Natural killer cell (primary cell): Measurements from ENCODE around the gene PRODH2. TPM values are rescaled to one million over a fixed set of nuclear protein-coding genes. Genes with fewer than 3 reads are reported as not detected.
A peak's percentile ranks its signal among the peaks of the same experiment; 100 is the strongest.

Experiments
- ATAC-seq, 3 donors: fragments of 150-1000 bp in 2 of 3; fragments of 200-7000 bp in 1 of 3; cut with Tn5 transposase; 1 replicate in 1 of 3; 2 replicates in 2 of 3; pipeline ENCODE4 v1.10.0; 2021; ENCODE audit warnings: mild to moderate bottlenecking in 2 of 3, moderate library complexity in 2 of 3
- DNase-seq, 2 donors: peaks; one replicate each; pipeline versions ENCODE4 v3.0.0 to v3.0.0-alpha.2; 2013 to 2021; ENCODE audit warnings: mixed read lengths in 1 of 2
- H3K27ac ChIP-seq: one replicate; pipeline ENCODE4 v1.5.1; 2013; ENCODE audit warnings: mild to moderate bottlenecking, low read length
- H3K27me3 ChIP-seq: one replicate; pipeline ENCODE4 v1.6.1; 2013; ENCODE audit warnings: low read length; ENCODE audit not compliant: control insufficient read depth, insufficient read depth
- H3K36me3 ChIP-seq: one replicate; pipeline ENCODE4 v1.6.1; 2013; ENCODE audit warnings: low read length; ENCODE audit not compliant: control insufficient read depth, insufficient read depth
- H3K4me1 ChIP-seq: one replicate; pipeline ENCODE4 v1.6.1; 2013; ENCODE audit warnings: low read length; ENCODE audit not compliant: control insufficient read depth, insufficient read depth
- H3K4me3 ChIP-seq: one replicate; pipeline ENCODE4 v1.5.1; 2013; ENCODE audit warnings: low read length
- H3K9me3 ChIP-seq: one replicate; pipeline ENCODE4 v1.6.1; 2013; ENCODE audit warnings: low read length; ENCODE audit not compliant: control insufficient read depth, insufficient read depth
- H3K27ac Mint-ChIP-seq, 2 donors: one replicate each; pipeline ENCODE4 v1.8.0; 2022; ENCODE audit warnings: mild to moderate bottlenecking in 2 of 2, mixed read lengths in 2 of 2, moderate library complexity in 1 of 2
- H3K27me3 Mint-ChIP-seq, 2 donors: one replicate each; pipeline ENCODE4 v1.8.0; 2022; ENCODE audit warnings: low read depth in 2 of 2, mixed read lengths in 2 of 2
- H3K36me3 Mint-ChIP-seq: one replicate; pipeline ENCODE4 v1.8.0; 2022; ENCODE audit warnings: mixed read lengths
- H3K4me1 Mint-ChIP-seq, 2 donors: one replicate each; pipeline ENCODE4 v1.8.0; 2022; ENCODE audit warnings: mixed read lengths in 2 of 2
- H3K4me3 Mint-ChIP-seq: one replicate; pipeline ENCODE4 v1.8.0; 2022; ENCODE audit warnings: mild to moderate bottlenecking, moderate library complexity, mixed read lengths
- H3K9me3 Mint-ChIP-seq, 2 donors: one replicate each; pipeline ENCODE4 v1.8.0; 2022; ENCODE audit warnings: mixed read lengths in 2 of 2
- WGBS: methylation state at CpG from one replicate; pipeline ENCODE4 v1.1.7; 2013; ENCODE audit warnings: missing lambda C conversion rate; ENCODE audit not compliant: insufficient coverage; 5-methylcytosine and 5-hydroxymethylcytosine counted together
- intact Hi-C: fragments of 100-400 bp; cut with micrococcal nuclease; formaldehyde crosslinking; loops from one replicate; pipeline ENCODE4 v1.14.2; 2022
- total RNA-seq, 4 donors: library from RNA; stranded (reverse); fragments of 120-200 nt in 1 of 4; gene quantifications; one replicate each; pipeline versions ENCODE4 v1.2.3 to v1.2.4, GENCODE V29; 2013 to 2022
- TF ChIP-seq, protein P1 (sequence below): fragments of 200-600 bp; IDR thresholded peaks from one replicate; pipeline ENCODE4 v1.8.0; 2022; ENCODE audit warnings: antibody characterized with exemption

PRODH2 gene
- total RNA-seq, 3 donors from 2014 or later (not counting 1 experiment from before 2014, with no cell fraction given): not detected

DNA sequence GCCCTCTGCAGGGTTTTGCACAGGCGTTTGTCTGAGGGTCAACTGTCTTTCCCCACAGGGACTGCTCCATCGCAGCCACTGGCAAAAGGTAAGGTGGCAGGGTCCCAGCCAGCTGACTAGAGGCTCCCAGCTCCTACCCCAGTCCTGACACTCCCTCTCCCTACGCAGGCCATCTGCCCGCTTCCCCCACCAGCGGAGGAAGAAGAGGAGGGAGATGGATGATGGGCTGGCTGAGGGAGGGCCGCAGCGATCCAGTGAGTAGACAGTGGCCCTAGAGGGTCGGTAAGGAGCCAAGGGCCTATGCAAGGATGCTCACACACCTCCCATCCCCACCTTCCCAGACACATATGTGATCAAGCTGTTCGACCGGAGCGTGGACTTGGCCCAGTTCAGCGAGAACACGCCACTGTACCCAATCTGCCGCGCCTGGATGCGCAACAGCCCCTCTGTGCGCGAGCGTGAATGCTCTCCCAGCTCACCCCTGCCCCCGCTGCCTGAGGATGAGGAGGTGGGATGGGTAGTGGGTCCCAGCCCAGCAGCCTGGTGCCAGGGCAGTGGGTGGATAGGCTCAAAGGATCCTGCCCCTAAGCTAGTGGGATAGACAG lies 59.8 kb downstream of the PRODH2 start:
- Histone ChIP-seq H3K4me3 (no peak overlapping the region), H3K9me3 (no peaks in the 10 kb centered on the region), H3K27me3 (no peaks in the 10 kb centered on the region), H3K27ac (no peak overlapping the region), H3K36me3 (peaks cover 24% of the 10 kb centered on the region), H3K4me1 (peaks cover 35% of the 10 kb centered on the region)
- H3K4me3 Mint-ChIP-seq: no peak overlapping the region
- TF ChIP-seq, protein P1, sequence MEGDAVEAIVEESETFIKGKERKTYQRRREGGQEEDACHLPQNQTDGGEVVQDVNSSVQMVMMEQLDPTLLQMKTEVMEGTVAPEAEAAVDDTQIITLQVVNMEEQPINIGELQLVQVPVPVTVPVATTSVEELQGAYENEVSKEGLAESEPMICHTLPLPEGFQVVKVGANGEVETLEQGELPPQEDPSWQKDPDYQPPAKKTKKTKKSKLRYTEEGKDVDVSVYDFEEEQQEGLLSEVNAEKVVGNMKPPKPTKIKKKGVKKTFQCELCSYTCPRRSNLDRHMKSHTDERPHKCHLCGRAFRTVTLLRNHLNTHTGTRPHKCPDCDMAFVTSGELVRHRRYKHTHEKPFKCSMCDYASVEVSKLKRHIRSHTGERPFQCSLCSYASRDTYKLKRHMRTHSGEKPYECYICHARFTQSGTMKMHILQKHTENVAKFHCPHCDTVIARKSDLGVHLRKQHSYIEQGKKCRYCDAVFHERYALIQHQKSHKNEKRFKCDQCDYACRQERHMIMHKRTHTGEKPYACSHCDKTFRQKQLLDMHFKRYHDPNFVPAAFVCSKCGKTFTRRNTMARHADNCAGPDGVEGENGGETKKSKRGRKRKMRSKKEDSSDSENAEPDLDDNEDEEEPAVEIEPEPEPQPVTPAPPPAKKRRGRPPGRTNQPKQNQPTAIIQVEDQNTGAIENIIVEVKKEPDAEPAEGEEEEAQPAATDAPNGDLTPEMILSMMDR: no peak
- peaks cover 26 to 40% of the 10 kb centered on the region in 2 donors for H3K4me1 Mint-ChIP-seq
- no peak overlapping the region for H3K27ac Mint-ChIP-seq
- 96% methylated on average over 15 of the region's 20 CpGs for WGBS
- intact Hi-C loops: no loop called here
- no peaks in the 10 kb centered on the region for H3K36me3 Mint-ChIP-seq
- ATAC-seq: no peak
- no peak for DNase-seq
- H3K9me3 Mint-ChIP-seq: no peaks in the 10 kb centered on the region
- H3K27me3 Mint-ChIP-seq: peaks cover 0 to 17% of the 10 kb centered on the region in 2 donors

DNA sequence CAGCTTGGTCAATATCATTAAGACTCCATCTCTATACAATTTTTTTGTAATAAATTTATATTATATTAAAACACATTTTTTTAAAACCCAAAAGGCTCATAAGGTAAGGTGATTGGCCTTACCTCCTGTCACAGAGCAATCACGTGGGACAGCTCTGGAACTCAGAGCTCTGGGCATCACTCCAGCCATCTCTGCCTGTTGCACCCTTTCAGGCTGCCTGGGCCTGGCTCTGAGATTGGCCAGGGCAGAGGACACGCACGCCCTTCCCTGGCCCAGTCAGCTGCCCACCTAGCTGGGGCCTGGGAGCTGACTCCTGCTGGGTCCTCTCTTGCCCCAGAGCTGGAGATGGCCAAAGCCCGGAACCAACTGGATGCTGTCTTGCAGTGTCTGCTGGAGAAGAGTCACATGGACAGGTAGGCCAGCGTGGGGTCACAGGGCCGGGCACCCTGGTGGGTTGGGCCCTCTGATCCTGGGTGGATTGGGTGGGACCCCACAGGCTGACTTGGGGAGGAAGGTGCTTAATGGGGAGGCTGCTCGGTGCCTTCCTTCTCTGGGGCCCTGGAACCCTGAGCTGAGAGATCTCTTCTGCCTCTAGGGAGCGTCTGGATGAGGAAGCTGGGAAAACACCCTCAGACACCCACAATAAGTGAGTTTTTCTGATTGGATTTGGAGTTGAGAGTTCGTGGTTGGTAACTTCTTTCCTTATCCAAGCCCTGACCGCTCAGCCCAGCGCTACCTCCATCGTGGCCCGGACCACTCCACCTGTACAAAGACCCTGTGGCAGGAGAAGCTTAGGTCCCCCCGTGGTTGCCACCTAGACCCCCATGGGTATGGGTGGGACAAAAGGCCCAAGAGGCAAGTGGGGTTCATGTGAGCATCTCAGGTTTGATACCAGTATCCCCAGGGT lies 60.6 kb downstream of the PRODH2 start:
- 96% methylated on average over 12 of the region's 14 CpGs for WGBS
- no peaks in the 10 kb centered on the region for H3K36me3 Mint-ChIP-seq
- H3K27ac ChIP-seq: no peak overlapping the region
- peaks cover 32% of the 10 kb centered on the region for H3K4me1 ChIP-seq
- no peaks in the 10 kb centered on the region for H3K9me3 ChIP-seq
- no peak for DNase-seq
- H3K4me1 Mint-ChIP-seq: peaks cover 19 to 38% of the 10 kb centered on the region in 2 donors
- intact Hi-C loops: no loop called here
- TF ChIP-seq, protein P1: no peak
- H3K9me3 Mint-ChIP-seq: no peaks in the 10 kb centered on the region
- no peak for ATAC-seq
- peaks cover 24% of the 10 kb centered on the region for H3K36me3 ChIP-seq
- no peak overlapping the region for H3K27ac Mint-ChIP-seq
- peaks cover 0 to 16% of the 10 kb centered on the region in 2 donors for H3K27me3 Mint-ChIP-seq
- no peaks in the 10 kb centered on the region for H3K27me3 ChIP-seq
- no peak overlapping the region for H3K4me3 ChIP-seq
- peak overlapping the region; percentile 9 for H3K4me3 Mint-ChIP-seq

DNA sequence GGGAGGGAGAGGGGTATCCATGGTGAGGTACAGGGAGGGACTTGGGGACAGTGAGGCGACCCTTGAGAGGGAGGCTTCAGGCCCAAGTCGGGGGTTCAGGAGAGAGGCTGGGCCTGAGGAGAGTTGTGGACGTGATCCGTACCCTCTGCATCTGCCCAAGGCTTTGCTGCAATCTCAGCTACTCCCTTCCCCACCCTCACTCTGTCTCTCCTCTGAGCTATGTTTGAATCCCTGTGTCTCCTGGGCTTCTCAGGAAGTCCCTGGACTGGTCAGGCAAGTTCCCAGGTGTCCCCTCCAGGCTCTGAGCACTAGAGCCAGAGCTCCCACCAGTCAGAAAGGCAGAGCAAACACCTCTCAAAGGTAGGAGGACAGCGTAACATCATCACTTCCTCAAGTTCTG lies 62.5 kb downstream of the PRODH2 start:
- peaks cover 0 to 6% of the 10 kb centered on the region in 2 donors for H3K27me3 Mint-ChIP-seq

More for the DNA sequence above, 62.5 kb downstream of the PRODH2 start:
- no peaks in the 10 kb centered on the region for H3K9me3 ChIP-seq
- TF ChIP-seq, protein P1: no peak
- Mint-ChIP-seq H3K4me1 (peaks cover 24 to 42% of the 10 kb centered on the region in 2 donors), H3K9me3 (no peaks in the 10 kb centered on the region), H3K4me3 (no peak overlapping the region), H3K27ac (no peak overlapping the region), H3K36me3 (no peaks in the 10 kb centered on the region)
- H3K27me3 ChIP-seq: no peaks in the 10 kb centered on the region
- ATAC-seq: no peak
- no peak overlapping the region for H3K4me3 ChIP-seq
- H3K4me1 ChIP-seq: peaks cover 31% of the 10 kb centered on the region
- intact Hi-C loops: no loop called here
- 90% methylated on average over 5 of the region's 5 CpGs for WGBS
- H3K36me3 ChIP-seq: peaks cover 24% of the 10 kb centered on the region
- DNase-seq: no peak
- H3K27ac ChIP-seq: no peak overlapping the region

Other genes starting within 250 kb of the PRODH2 start
- gene ATP4A, start 249.2 kb downstream of the PRODH2 start, total RNA-seq: not detected
- not detected for gene PMIS2, start 226.7 kb downstream of the PRODH2 start, total RNA-seq
- gene HAUS5, start 200.1 kb downstream of the PRODH2 start, total RNA-seq: 10 to 100 TPM; 17.5 to 26.4 (median 21.6) TPM
- gene RBM42, start 183.8 kb downstream of the PRODH2 start, total RNA-seq: 10 to 100 TPM; 51.6 to 61.7 (median 58.2) TPM
- gene ETV2, start 171.1 kb downstream of the PRODH2 start, total RNA-seq: 1 to 10 TPM in 1 of 3 donors, under 1 TPM in 2; 0.48 to 2.0 (median 0.87) TPM
- gene COX6B1, start 164.5 kb downstream of the PRODH2 start, total RNA-seq: 100 to 1,000 TPM; 213 to 247 (median 215) TPM
- not detected for gene UPK1A, start 146.3 kb downstream of the PRODH2 start, total RNA-seq
- 1 to 10 TPM in 1 of 3 donors, under 1 TPM in 2; 0.27 to 1.8 (median 0.35) TPM for gene ZBTB32, start 108.3 kb downstream of the PRODH2 start, total RNA-seq
- gene KMT2B, start 94.8 kb downstream of the PRODH2 start, total RNA-seq: 10 to 100 TPM; 60.8 to 70.9 (median 70.7) TPM
- gene IGFLR1, start 70.4 kb downstream of the PRODH2 start, total RNA-seq: 10 to 100 TPM; 57.7 to 75.6 (median 69.6) TPM
- 10 to 100 TPM; 63.7 to 78.2 (median 73.0) TPM for gene U2AF1L4, start 67.4 kb downstream of the PRODH2 start, total RNA-seq
- gene PSENEN, start 67.2 kb downstream of the PRODH2 start, total RNA-seq: 10 to 100 TPM; 38.5 to 45.0 (median 41.0) TPM
- gene LIN37, start 64.3 kb downstream of the PRODH2 start, total RNA-seq: 10 to 100 TPM; 16.7 to 22.1 (median 18.2) TPM
- gene HSPB6, start 55.8 kb downstream of the PRODH2 start, total RNA-seq: not detected
- 10 to 100 TPM; 33.1 to 40.2 (median 35.9) TPM for gene PROSER3, start 54.7 kb downstream of the PRODH2 start, total RNA-seq
- gene ARHGAP33, start 37.3 kb downstream of the PRODH2 start, total RNA-seq: 10 to 100 TPM; 34.4 to 39.3 (median 37.5) TPM
- gene NPHS1, start 39.7 kb upstream of the PRODH2 start, total RNA-seq: under 1 TPM in 1 of 3 donors, not detected in 2; 0.93 TPM
- gene KIRREL2, start 44.1 kb upstream of the PRODH2 start, total RNA-seq: under 1 TPM in 1 of 3 donors, not detected in 2; 0.27 TPM
- gene APLP1, start 55.7 kb upstream of the PRODH2 start, total RNA-seq: not detected
- gene NFKBID, start 87.7 kb upstream of the PRODH2 start, total RNA-seq: 100 to 1,000 TPM in 2 of 3 donors, 10 to 100 TPM in 1; 90.1 to 220 (median 101) TPM
- 100 to 1,000 TPM; 281 to 307 (median 296) TPM for gene HCST, start 89.7 kb upstream of the PRODH2 start, total RNA-seq
- gene TYROBP, start 95.5 kb upstream of the PRODH2 start, total RNA-seq: 100 to 1,000 TPM; 439 to 494 (median 469) TPM
- 1 to 10 TPM; 2.6 to 9.3 (median 3.2) TPM for gene LRFN3, start 123.5 kb upstream of the PRODH2 start, total RNA-seq
- 10 to 100 TPM in 2 of 3 donors, 1 to 10 TPM in 1; 9.2 to 12.1 (median 10.5) TPM for gene SDHAF1, start 182.3 kb upstream of the PRODH2 start, total RNA-seq
- gene SYNE4, start 196.0 kb upstream of the PRODH2 start, total RNA-seq: 1 to 10 TPM in 2 of 3 donors, under 1 TPM in 1; 0.41 to 2.6 (median 1.5) TPM
- gene ALKBH6, start 201.4 kb upstream of the PRODH2 start, total RNA-seq: 10 to 100 TPM; 39.0 to 57.3 (median 48.1) TPM
- 1 to 10 TPM in 2 of 3 donors, under 1 TPM in 1; 0.33 to 2.1 (median 1.3) TPM for gene CLIP3, start 220.0 kb upstream of the PRODH2 start, total RNA-seq
- gene THAP8, start 241.4 kb upstream of the PRODH2 start, total RNA-seq: 1 to 10 TPM; 1.8 to 3.2 (median 2.8) TPM
- gene WDR62, start 242.1 kb upstream of the PRODH2 start, total RNA-seq: 1 to 10 TPM; 3.9 to 5.9 (median 4.8) TPM